GM12891 (cell line): ENCODE results near the gene NEK6.

ENCODE experiments used
- DNase-seq: peaks from one replicate; pipeline ENCODE4 v3.0.0; 2011; ENCODE audit warnings: low spot score; ENCODE audit not compliant: insufficient read length
- FAIRE-seq: peaks from 2 replicates; lab custom pipeline; 2011; peaks lifted over from hg19 to GRCh38; lab: Jason Lieb, UNC
- PAX5 ChIP-seq: IDR thresholded peaks from 2 replicates; pipeline ENCODE4 v1.6.1; 2011; ENCODE audit warnings: low read length, moderate library complexity, mild to moderate bottlenecking; ENCODE audit not compliant: insufficient read depth, severe bottlenecking
- POLR2A ChIP-seq: IDR thresholded peaks from 2 replicates; pipeline ENCODE4 v1.6.1; 2011; ENCODE audit warnings: low read depth, low read length, control low read depth
- POLR2AphosphoS5 ChIP-seq: IDR thresholded peaks from 2 replicates; pipeline ENCODE4 v1.6.1; 2011; ENCODE audit warnings: low read depth, low read length, control low read depth
- POU2F2 ChIP-seq: IDR thresholded peaks from 2 replicates; pipeline ENCODE4 v1.6.1; 2011; ENCODE audit warnings: low read depth, mild to moderate bottlenecking, control low read depth, low read length, moderate library complexity
- SPI1 ChIP-seq: IDR thresholded peaks from 2 replicates; pipeline ENCODE4 v1.6.1; 2011; ENCODE audit warnings: low read depth, low read length, control low read depth
- TAF1 ChIP-seq: IDR thresholded peaks from 2 replicates; pipeline ENCODE4 v1.6.1; 2011; ENCODE audit warnings: low read depth, low read length, control low read depth

NEK6 gene

DNA sequence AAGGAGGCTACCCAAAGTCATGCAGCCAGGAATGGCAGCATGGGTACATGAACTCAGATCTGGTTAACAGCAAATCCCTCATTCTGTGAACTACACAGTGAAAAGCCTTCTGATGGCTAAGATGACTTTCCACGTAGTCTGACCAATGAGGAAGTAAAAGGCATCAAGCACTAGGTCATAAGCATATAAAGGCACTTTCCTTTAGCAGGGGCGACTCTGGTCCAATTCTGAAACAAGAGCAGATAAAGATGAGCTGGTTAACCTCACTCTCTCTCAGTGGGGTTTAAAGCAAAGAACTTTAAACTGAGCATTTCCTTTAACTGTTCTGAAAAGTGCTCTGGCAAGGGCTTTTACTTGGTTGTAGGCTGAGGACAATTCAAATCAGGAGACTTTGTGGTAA is 136.4 kb downstream of the NEK6 start:
- DNase-seq (peak; percentile 16), FAIRE-seq (peak; percentile 73)
- no peak for TF ChIP-seq TAF1
- TF ChIP-seq POLR2A: no peak
- no peak for TF ChIP-seq SPI1
- TF ChIP-seq POLR2AphosphoS5: no peak
- TF ChIP-seq PAX5: no peak
- no peak for TF ChIP-seq POU2F2

DNA sequence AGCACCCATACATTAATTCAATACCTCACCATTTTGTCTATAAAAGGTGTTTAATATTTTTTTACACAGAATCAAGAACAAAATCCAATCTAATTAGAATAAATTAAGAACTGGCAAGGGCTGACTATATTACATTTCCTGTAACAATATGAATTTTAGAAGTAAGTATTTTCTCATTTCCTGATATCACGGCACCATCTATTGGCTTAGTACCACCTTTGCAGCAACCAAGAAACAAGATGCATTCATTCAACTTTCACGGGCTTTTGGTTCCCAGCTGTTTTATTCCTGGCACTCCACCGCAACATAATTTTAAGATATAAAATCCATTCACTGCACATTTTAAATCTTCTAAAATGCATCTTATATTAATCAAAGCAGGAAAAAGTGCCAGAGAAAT is 136.8 kb downstream of the NEK6 start:
- FAIRE-seq: no peak
- TF ChIP-seq PAX5 (no peak), TAF1 (no peak)
- no peak for DNase-seq

GRCh38 chr9:124395826-124396225 is 138.1 kb downstream of the NEK6 start:
- DNase-seq: no peak
- FAIRE-seq: no peak
- TF ChIP-seq POLR2A: no peak
- TF ChIP-seq SPI1: no peak
- TF ChIP-seq POU2F2: no peak
- TF ChIP-seq PAX5: no peak
- TF ChIP-seq POLR2AphosphoS5: no peak
- TF ChIP-seq TAF1: no peak

DNA sequence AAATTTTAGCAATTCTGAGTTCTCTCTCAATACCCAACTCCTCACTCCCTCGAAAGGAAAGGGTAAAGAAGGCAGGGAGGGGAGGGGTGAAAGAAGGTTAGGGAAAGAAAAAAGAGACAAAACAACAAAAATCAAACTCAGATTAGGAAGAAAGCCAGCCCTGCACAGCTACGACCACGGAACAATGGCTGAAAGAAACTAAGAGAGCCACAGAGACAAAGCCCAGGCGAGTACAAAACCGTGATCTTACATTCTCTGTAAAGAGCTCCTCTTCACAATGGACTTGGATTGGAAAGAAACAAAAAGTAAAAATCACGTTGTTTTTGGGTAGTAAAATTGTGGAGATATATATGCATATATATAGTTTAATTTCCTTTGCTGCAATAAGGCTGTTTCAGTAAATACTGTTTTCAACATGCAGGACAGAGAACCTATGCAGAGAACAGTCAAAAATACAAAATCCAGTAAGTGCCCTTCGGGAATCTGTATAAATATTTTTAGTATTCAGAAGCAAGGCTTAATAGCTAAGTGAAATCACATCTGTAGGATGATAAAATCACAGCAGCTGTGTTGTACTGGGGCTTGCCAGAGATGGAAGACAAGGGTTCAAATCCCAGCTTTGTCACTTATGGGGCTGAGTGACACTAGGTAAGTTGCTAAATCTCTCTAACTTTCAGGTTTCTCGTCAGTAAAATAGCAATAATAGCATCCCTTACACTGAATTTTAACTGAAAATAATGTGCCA is 140.6 kb downstream of the NEK6 start:
- TF ChIP-seq POU2F2: no peak
- TF ChIP-seq TAF1: no peak
- TF ChIP-seq PAX5: no peak
- TF ChIP-seq POLR2A: no peak
- TF ChIP-seq SPI1: no peak
- no peak for TF ChIP-seq POLR2AphosphoS5
- no peak for DNase-seq
- no peak for FAIRE-seq

GRCh38 chr9:124399323-124399967 is 141.7 kb downstream of the NEK6 start:
- no peak for TF ChIP-seq POLR2AphosphoS5
- no peak for TF ChIP-seq POU2F2
- TF ChIP-seq PAX5: no peak
- TF ChIP-seq TAF1: no peak
- TF ChIP-seq POLR2A: no peak
- no peak for TF ChIP-seq SPI1
- FAIRE-seq: no peak

GRCh38 chr9:124399968-124400940 is 142.5 kb downstream of the NEK6 start:
- FAIRE-seq: no peak

More at GRCh38 chr9:124399323-124399967, 141.7 kb downstream of the NEK6 start:
- DNase-seq: no peak

More at GRCh38 chr9:124399968-124400940, 142.5 kb downstream of the NEK6 start:
- no peak for DNase-seq
- TF ChIP-seq PAX5 (no peak), SPI1 (no peak), POLR2A (no peak), TAF1 (no peak), POLR2AphosphoS5 (no peak), POU2F2 (no peak)
